Calu3 (cell line): ENCODE data around the gene CNTNAP2. TPM values are rescaled to one million over a fixed set of nuclear protein-coding genes. Genes with fewer than 3 reads are reported as not detected.

Experiments used
- BruUV-seq: library from RNA; stranded (reverse); fragments of 400-500 nt; replicated peaks from 2 replicates; lab custom pipeline; 2021; lab: Mats Ljungman, UMichigan
- CTCF ChIA-PET: fragments of 300-600 bp; sonication (Branson Sonifier 250); formaldehyde crosslinking; loops from one replicate; lab custom pipeline; 2022; ENCODE audit warnings: antibody characterized with exemption; lab: Charles Lee
- DNase-seq: peaks from one replicate; pipeline ENCODE4 v3.0.0; 2022
- H3K27ac Mint-ChIP-seq: one replicate; pipeline ENCODE4 v1.8.0; 2022; ENCODE audit warnings: mixed read lengths; ENCODE audit not compliant: unreplicated experiment
- H3K27me3 Mint-ChIP-seq: one replicate; pipeline ENCODE4 v1.8.0; 2022; ENCODE audit warnings: mixed read lengths; ENCODE audit not compliant: unreplicated experiment
- H3K36me3 Mint-ChIP-seq: one replicate; pipeline ENCODE4 v1.8.0; 2022; ENCODE audit warnings: mild to moderate bottlenecking, moderate library complexity, mixed read lengths; ENCODE audit not compliant: insufficient read depth, unreplicated experiment
- H3K4me1 Mint-ChIP-seq: one replicate; pipeline ENCODE4 v1.8.0; 2022; ENCODE audit warnings: mild to moderate bottlenecking, low read depth, mixed read lengths; ENCODE audit not compliant: unreplicated experiment
- H3K4me3 Mint-ChIP-seq: one replicate; pipeline ENCODE4 v1.8.0; 2022; ENCODE audit warnings: mild to moderate bottlenecking, low read depth, moderate library complexity, mixed read lengths; ENCODE audit not compliant: unreplicated experiment
- H3K9me3 Mint-ChIP-seq: one replicate; pipeline ENCODE4 v1.8.0; 2022; ENCODE audit warnings: low read depth, mixed read lengths; ENCODE audit not compliant: unreplicated experiment
- intact Hi-C: fragments of 100-400 bp; cut with micrococcal nuclease; formaldehyde crosslinking; loops from one replicate; pipeline ENCODE4 v1.10.0; 2022; ENCODE audit not compliant: unreplicated experiment
- total RNA-seq: library from RNA; stranded (reverse); gene quantifications from 2 replicates; pipeline ENCODE4 v1.2.3, GENCODE V29; 2022
- TF ChIP-seq, protein P1 (sequence below): fragments of 200-600 bp; IDR thresholded peaks from one replicate; pipeline ENCODE4 v1.8.0; 2022; ENCODE audit warnings: antibody characterized with exemption; ENCODE audit not compliant: unreplicated experiment

Gene CNTNAP2
- total RNA-seq, 1 experiment from 2014 or later: 1.1 TPM

DNA sequence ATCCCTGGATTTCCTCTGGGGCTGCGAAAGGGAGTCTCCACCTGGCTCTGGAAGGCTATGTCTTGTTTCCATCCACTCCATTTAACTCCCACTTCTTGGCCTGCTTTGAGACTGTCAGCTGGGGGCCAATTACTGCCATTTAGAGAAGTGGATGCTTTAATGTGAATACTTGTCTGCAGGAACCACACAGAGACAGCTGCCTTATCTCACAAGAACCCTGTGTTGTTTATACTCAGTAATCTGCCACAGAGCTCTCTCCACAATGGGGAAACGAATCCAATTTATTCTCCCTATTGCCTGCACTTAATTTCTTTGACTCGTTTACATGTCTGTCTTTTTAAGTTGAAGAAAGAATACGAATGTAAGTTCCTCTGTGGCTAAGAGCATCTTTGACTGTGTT is 1687.0 kb downstream of the CNTNAP2 start:
- Mint-ChIP-seq H3K4me3 (no peak overlapping the region), H3K4me1 (no peaks in the 10 kb centered on the region), H3K9me3 (peaks cover 20% of the 10 kb centered on the region), H3K27me3 (no peaks in the 10 kb centered on the region), H3K36me3 (no peaks in the 10 kb centered on the region), H3K27ac (no peak overlapping the region)
- no TSS peak for BruUV-seq
- TF ChIP-seq, protein P1, sequence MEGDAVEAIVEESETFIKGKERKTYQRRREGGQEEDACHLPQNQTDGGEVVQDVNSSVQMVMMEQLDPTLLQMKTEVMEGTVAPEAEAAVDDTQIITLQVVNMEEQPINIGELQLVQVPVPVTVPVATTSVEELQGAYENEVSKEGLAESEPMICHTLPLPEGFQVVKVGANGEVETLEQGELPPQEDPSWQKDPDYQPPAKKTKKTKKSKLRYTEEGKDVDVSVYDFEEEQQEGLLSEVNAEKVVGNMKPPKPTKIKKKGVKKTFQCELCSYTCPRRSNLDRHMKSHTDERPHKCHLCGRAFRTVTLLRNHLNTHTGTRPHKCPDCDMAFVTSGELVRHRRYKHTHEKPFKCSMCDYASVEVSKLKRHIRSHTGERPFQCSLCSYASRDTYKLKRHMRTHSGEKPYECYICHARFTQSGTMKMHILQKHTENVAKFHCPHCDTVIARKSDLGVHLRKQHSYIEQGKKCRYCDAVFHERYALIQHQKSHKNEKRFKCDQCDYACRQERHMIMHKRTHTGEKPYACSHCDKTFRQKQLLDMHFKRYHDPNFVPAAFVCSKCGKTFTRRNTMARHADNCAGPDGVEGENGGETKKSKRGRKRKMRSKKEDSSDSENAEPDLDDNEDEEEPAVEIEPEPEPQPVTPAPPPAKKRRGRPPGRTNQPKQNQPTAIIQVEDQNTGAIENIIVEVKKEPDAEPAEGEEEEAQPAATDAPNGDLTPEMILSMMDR: no peak
- DNase-seq: no peak
- intact Hi-C loops: no loop called here
- CTCF ChIA-PET: no interaction called here

DNA sequence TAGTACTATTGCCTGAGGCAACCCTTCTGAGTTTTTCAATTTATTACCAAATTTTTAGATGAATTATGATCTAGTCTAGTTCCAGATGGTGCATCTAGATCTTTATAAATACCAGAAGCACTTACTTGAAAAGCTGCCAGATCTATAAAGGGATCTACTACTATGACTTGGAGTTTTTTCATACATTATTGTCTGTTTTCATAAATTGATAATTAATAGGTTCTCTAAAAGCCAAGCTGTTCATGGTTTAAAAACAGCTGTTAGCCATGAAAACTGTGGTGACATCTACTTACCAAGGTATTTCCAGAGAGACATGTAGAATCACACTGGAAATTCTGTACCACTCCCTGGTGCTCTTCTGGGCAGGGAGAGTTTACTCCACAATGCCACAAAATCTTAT is 1687.4 kb downstream of the CNTNAP2 start:
- H3K36me3 Mint-ChIP-seq: no peaks in the 10 kb centered on the region
- H3K4me3 Mint-ChIP-seq: no peak overlapping the region
- BruUV-seq: no TSS peak
- CTCF ChIA-PET: no interaction called here
- DNase-seq: no peak
- peaks cover 17% of the 10 kb centered on the region for H3K9me3 Mint-ChIP-seq
- intact Hi-C loops: no loop called here
- H3K4me1 Mint-ChIP-seq: no peaks in the 10 kb centered on the region
- H3K27me3 Mint-ChIP-seq: no peaks in the 10 kb centered on the region
- H3K27ac Mint-ChIP-seq: no peak overlapping the region
- TF ChIP-seq, protein P1: no peak

DNA sequence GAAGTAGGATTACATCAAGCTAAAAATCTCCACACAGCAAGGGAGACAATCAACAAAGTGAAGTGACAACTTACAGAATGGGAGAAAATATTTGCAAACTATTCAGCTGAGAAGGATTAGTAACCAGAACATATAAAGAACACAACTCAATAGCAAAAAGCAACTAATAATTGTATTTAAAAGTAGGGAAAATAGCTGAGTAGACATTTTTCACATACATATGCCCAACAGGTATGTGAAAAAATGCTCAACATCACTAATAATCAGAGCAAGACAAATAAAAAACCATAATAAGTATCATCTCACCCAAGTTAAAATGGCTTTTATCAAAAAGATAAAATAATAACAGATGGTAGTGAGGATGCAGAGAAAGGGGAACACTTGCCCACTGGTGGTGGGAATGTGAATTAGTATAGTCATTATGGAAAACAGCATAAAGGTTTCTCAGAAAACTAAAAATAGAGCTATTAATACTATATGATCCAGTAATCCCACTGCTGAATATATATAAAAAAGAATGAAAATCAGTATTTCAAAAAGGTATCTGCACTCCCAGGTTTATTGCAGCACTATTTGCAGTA is 1689.5 kb downstream of the CNTNAP2 start:
- H3K27me3 Mint-ChIP-seq: no peaks in the 10 kb centered on the region
- CTCF ChIA-PET: no interaction called here
- TF ChIP-seq, protein P1: no peak
- DNase-seq: no peak
- H3K36me3 Mint-ChIP-seq: no peaks in the 10 kb centered on the region
- H3K4me1 Mint-ChIP-seq: no peaks in the 10 kb centered on the region
- no peak overlapping the region for H3K27ac Mint-ChIP-seq
- H3K4me3 Mint-ChIP-seq: no peak overlapping the region
- intact Hi-C loops: no loop called here
- peaks cover 16% of the 10 kb centered on the region for H3K9me3 Mint-ChIP-seq
- BruUV-seq: no TSS peak

DNA sequence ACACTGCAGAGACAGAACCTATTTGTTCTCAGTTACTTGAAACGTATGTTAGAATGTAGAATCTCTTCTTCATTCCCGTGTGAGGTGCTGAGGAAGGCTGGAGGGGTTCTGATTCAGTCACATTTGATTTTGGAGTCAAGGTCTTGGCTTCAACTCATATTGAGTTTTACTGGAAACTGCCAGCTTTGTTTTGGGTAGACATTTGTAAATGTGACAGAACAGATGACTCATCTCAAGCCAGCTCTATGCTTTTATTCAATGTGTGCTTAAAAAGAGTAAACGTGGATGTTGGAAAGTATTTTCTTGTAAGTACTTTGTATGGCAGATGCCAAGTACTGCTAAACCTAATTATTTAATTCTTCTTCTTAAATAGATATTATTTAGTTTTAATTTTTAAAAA is 1693.2 kb downstream of the CNTNAP2 start:
- no peaks in the 10 kb centered on the region for H3K36me3 Mint-ChIP-seq
- no peaks in the 10 kb centered on the region for H3K4me1 Mint-ChIP-seq
- TF ChIP-seq, protein P1: no peak
- no peaks in the 10 kb centered on the region for H3K27me3 Mint-ChIP-seq
- H3K4me3 Mint-ChIP-seq: no peak overlapping the region
- BruUV-seq: no TSS peak
- intact Hi-C loops: no loop called here
- H3K27ac Mint-ChIP-seq: no peak overlapping the region
- no peak for DNase-seq
- peaks cover 20% of the 10 kb centered on the region for H3K9me3 Mint-ChIP-seq
- CTCF ChIA-PET: no interaction called here
